Nucleus accumbens (tissue), 56 donors: ENCODE results near the gene SERPINA9.

Experiments
- DNase-seq, 56 donors: peaks; one replicate each; lab custom pipeline; 2025; lab: John Stamatoyannopoulos, UW

SERPINA9 gene

GRCh38 chr14:94464290-94464689 is 11.7 kb downstream of the SERPINA9 start:
- no peak for DNase-seq

GRCh38 chr14:94462763-94463572 is 13.0 kb downstream of the SERPINA9 start:
- no peak for DNase-seq

GRCh38 chr14:94462219-94462551 is 13.8 kb downstream of the SERPINA9 start:
- no peak for DNase-seq

- no peak for DNase-seq
Measured at GRCh38 chr14:94461526-94462218, 14.3 kb downstream of the SERPINA9 start.

GRCh38 chr14:94460631-94461416 is 15.2 kb downstream of the SERPINA9 start:
- no peak for DNase-seq

GRCh38 chr14:94458558-94459205 is 17.3 kb downstream of the SERPINA9 start:
- no peak for DNase-seq

- DNase-seq = no peak
Measured at GRCh38 chr14:94458096-94458495, 17.9 kb downstream of the SERPINA9 start.

- DNase-seq = no peak
Measured at GRCh38 chr14:94455928-94456327, 20.1 kb downstream of the SERPINA9 start.

GRCh38 chr14:94451826-94452225 is 24.2 kb downstream of the SERPINA9 start:
- no peak for DNase-seq

- DNase-seq = no peak
Measured at GRCh38 chr14:94451091-94451771, 24.8 kb downstream of the SERPINA9 start.

- no peak for DNase-seq
Measured at GRCh38 chr14:94450722-94451090, 25.3 kb downstream of the SERPINA9 start.

- no peak for DNase-seq
Measured at GRCh38 chr14:94449930-94450329, 26.1 kb downstream of the SERPINA9 start.

GRCh38 chr14:94448071-94448808 is 27.8 kb downstream of the SERPINA9 start:
- DNase-seq = no peak

GRCh38 chr14:94447206-94447605 is 28.8 kb downstream of the SERPINA9 start:
- no peak for DNase-seq

- no peak for DNase-seq
Measured at GRCh38 chr14:94446126-94446525, 29.9 kb downstream of the SERPINA9 start.

- DNase-seq = no peak
Measured at GRCh38 chr14:94445003-94445402, 31.0 kb downstream of the SERPINA9 start.

- no peak for DNase-seq
Measured at GRCh38 chr14:94441531-94442205, 34.3 kb downstream of the SERPINA9 start.

GRCh38 chr14:94441130-94441529 is 34.9 kb downstream of the SERPINA9 start:
- no peak for DNase-seq

GRCh38 chr14:94439453-94440057 is 36.4 kb downstream of the SERPINA9 start:
- DNase-seq = no peak
